HCT116 (cell line): ENCODE results near the gene DDAH1. TPM values are rescaled to one million over a fixed set of nuclear protein-coding genes. Genes with fewer than 3 reads are reported as not detected.

Source experiments
- ATAC-seq: fragments of 200-7000 bp; cut with Tn5 transposase; 2 replicates; pipeline ENCODE4 v1.9.1; 2020; ENCODE audit warnings: mild to moderate bottlenecking, moderate library complexity
- BruUV-seq: library from RNA; stranded (reverse); fragments of 400-500 nt; replicated peaks from 2 replicates; lab custom pipeline; 2021; lab: Mats Ljungman, UMichigan
- CTCF ChIA-PET: fragments of 300-600 bp; sonication (Branson Sonifier 250); formaldehyde crosslinking; loops from one replicate; lab custom pipeline; 2021; ENCODE audit warnings: antibody characterized with exemption; lab: Charles Lee
- POLR2A ChIA-PET: fragments of 300-600, 350-600 bp; sonication (Branson Sonifier 250); formaldehyde crosslinking; loops from one replicate; lab custom pipeline; 2021; ENCODE audit warnings: antibody characterized with exemption; lab: Charles Lee
- RAD21 ChIA-PET, 2 experiments: fragments of 300-600 bp; sonication (Branson Sonifier 250); formaldehyde crosslinking; loops; one replicate each; lab custom pipeline; 2023; ENCODE audit warnings: low total read pairs in 2 of 2; ENCODE audit not compliant: uncharacterized antibody in 2 of 2, unreplicated experiment in 2 of 2, low non-redundant PET in 1 of 2; lab: Charles Lee
- DNase-seq: peaks from one replicate; pipeline ENCODE4 v3.0.0-alpha.2; 2010; ENCODE audit warnings: low read depth, low spot score
- H2AFZ ChIP-seq: fragments of 200-600 bp; shearing (Covaris generic), sonication (generic); 2 replicates; pipeline ENCODE4 v1.6.1; 2017; ENCODE audit warnings: low read depth, mixed run types, mixed read lengths, antibody characterized with exemption, low read length; ENCODE audit not compliant: poor library complexity, severe bottlenecking
- H3K27ac ChIP-seq: 2 replicates; pipeline ENCODE4 v1.5.1; 2012; ENCODE audit warnings: low read depth, low read length
- H3K27me3 ChIP-seq: fragments of 200-600 bp; sonication (generic); 2 replicates; pipeline ENCODE4 v1.6.1; 2016; ENCODE audit warnings: mixed run types, low read length, mixed read lengths; ENCODE audit not compliant: insufficient read depth
- H3K36me3 ChIP-seq, 2 experiments: fragments of 200-500 bp in 1 of 2; fragments of 200-600 bp in 1 of 2; sonication (Bioruptor generic) in 1 of 2; sonication (generic) in 1 of 2; 2 replicates each; pipeline versions ENCODE4 v1.5.1 to v1.6.1; 2014 to 2016; ENCODE audit warnings: low read length in 2 of 2, inconsistent platforms in 1 of 2, mixed read lengths in 1 of 2, mixed run types in 1 of 2; ENCODE audit not compliant: insufficient read depth in 2 of 2, control insufficient read depth in 1 of 2
- H3K4me1 ChIP-seq, 2 experiments: fragments of 200-600 bp in 1 of 2; sonication (generic) in 1 of 2; 2 replicates each; pipeline versions ENCODE4 v1.5.1 to v1.6.1; 2012 to 2017; ENCODE audit warnings: low read length in 2 of 2, inconsistent platforms in 1 of 2, mild to moderate bottlenecking in 1 of 2, mixed read lengths in 1 of 2, mixed run types in 1 of 2, moderate library complexity in 1 of 2; ENCODE audit not compliant: insufficient read depth in 2 of 2, control insufficient read depth in 1 of 2
- H3K4me2 ChIP-seq: fragments of 200-600 bp; sonication (generic); 2 replicates; pipeline ENCODE4 v1.6.1; 2017; ENCODE audit warnings: mixed run types, low read length, mixed read lengths
- H3K4me3 ChIP-seq, 2 experiments: fragments of 200-600 bp in 1 of 2; sonication (generic) in 1 of 2; replicated peaks in 1 of 2; 2 replicates each; pipeline ENCODE4 v1.5.1; 2011 to 2016; ENCODE audit warnings: low read length in 2 of 2, control low read depth in 1 of 2, low read depth in 1 of 2, mild to moderate bottlenecking in 1 of 2, mixed read lengths in 1 of 2, mixed run types in 1 of 2
- H3K79me2 ChIP-seq: fragments of 200-600 bp; sonication (generic); 2 replicates; pipeline ENCODE4 v1.6.1; 2017; ENCODE audit warnings: mild to moderate bottlenecking, mixed run types, low read length, moderate library complexity, mixed read lengths; ENCODE audit not compliant: insufficient read depth
- H3K9ac ChIP-seq: fragments of 200-600 bp; sonication (generic); 2 replicates; pipeline ENCODE4 v1.6.1; 2016; ENCODE audit warnings: low read length, mixed read lengths
- H3K9me2 ChIP-seq: fragments of 200-600 bp; sonication (generic), shearing (Covaris generic); 2 replicates; pipeline ENCODE4 v1.6.1; 2017; ENCODE audit warnings: mixed run types, mild to moderate bottlenecking, moderate library complexity; ENCODE audit not compliant: insufficient read depth
- H3K9me3 ChIP-seq, 2 experiments: fragments of 200-500 bp in 1 of 2; fragments of 200-600 bp in 1 of 2; sonication (Bioruptor generic) in 1 of 2; sonication (generic) in 1 of 2; 2 replicates each; pipeline ENCODE4 v1.6.1; 2014 to 2017; ENCODE audit warnings: low read length in 2 of 2, mixed read lengths in 2 of 2, inconsistent platforms in 1 of 2, low read depth in 1 of 2, mild to moderate bottlenecking in 1 of 2, mixed run types in 1 of 2, moderate library complexity in 1 of 2; ENCODE audit not compliant: control insufficient read depth in 1 of 2, insufficient read depth in 1 of 2
- H4K20me1 ChIP-seq: fragments of 200-600 bp; sonication (generic), shearing (Covaris generic); 2 replicates; pipeline ENCODE4 v1.6.1; 2017; ENCODE audit warnings: mixed run types, mild to moderate bottlenecking, moderate library complexity; ENCODE audit not compliant: insufficient read depth
- CBX3 ChIP-seq: IDR thresholded peaks from 2 replicates; pipeline ENCODE4 v1.6.1; 2012; ENCODE audit warnings: low read depth
- CEBPB ChIP-seq: IDR thresholded peaks from 2 replicates; pipeline ENCODE4 v1.6.1; 2012; ENCODE audit warnings: low read depth
- ELF1 ChIP-seq: IDR thresholded peaks from 2 replicates; pipeline ENCODE4 v1.6.1; 2012; ENCODE audit warnings: low read depth, borderline replicate concordance
- EZH2 ChIP-seq: fragments of 200-600 bp; sonication (generic); IDR thresholded peaks from 2 replicates; pipeline ENCODE4 v1.6.1; 2017; ENCODE audit warnings: antibody characterized with exemption, mixed run types
- EZH2phosphoT487 ChIP-seq: fragments of 200-600 bp; IDR thresholded peaks from 2 replicates; pipeline ENCODE4 v1.6.1; 2018; ENCODE audit warnings: antibody characterized with exemption, borderline replicate concordance
- JUND ChIP-seq: IDR thresholded peaks from 2 replicates; pipeline ENCODE4 v1.6.1; 2012
- POLR2A ChIP-seq: IDR thresholded peaks from 2 replicates; pipeline ENCODE4 v1.7.0; 2011; ENCODE audit warnings: borderline replicate concordance; ENCODE audit not compliant: insufficient read depth, insufficient read length; ENCODE audit errors: extremely low read depth
- POLR2AphosphoS5 ChIP-seq: IDR thresholded peaks from 2 replicates; pipeline ENCODE4 v1.6.1; 2011; ENCODE audit warnings: mild to moderate bottlenecking, low read depth, low read length, moderate library complexity
- RAD21 ChIP-seq: IDR thresholded peaks from 2 replicates; pipeline ENCODE4 v1.6.1; 2012; ENCODE audit warnings: low read depth, mild to moderate bottlenecking
- SIN3A ChIP-seq: IDR thresholded peaks from 2 replicates; pipeline ENCODE4 v1.6.1; 2012; ENCODE audit warnings: low read depth
- SP1 ChIP-seq: IDR thresholded peaks from 2 replicates; pipeline ENCODE4 v1.6.1; 2012; ENCODE audit warnings: low read depth
- TCF7L2 ChIP-seq: IDR thresholded peaks from 2 replicates; pipeline ENCODE4 v1.7.0; 2011; ENCODE audit warnings: borderline replicate concordance, inconsistent platforms; ENCODE audit not compliant: insufficient read depth, insufficient read length; ENCODE audit errors: extremely low read depth
- YY1 ChIP-seq: IDR thresholded peaks from 2 replicates; pipeline ENCODE4 v1.6.1; 2011; ENCODE audit warnings: low read length, low read depth, moderate library complexity, mild to moderate bottlenecking; ENCODE audit not compliant: insufficient replicate concordance; ENCODE audit errors: extremely low read depth
- ZFX ChIP-seq: fragments of 450-650 bp; IDR thresholded peaks from 2 replicates; pipeline ENCODE4 v1.6.1; 2017
- ZNF274 ChIP-seq: fragments of 200-500 bp; sonication (Bioruptor generic); IDR thresholded peaks from 2 replicates; pipeline ENCODE4 v1.6.1; 2014; ENCODE audit warnings: mild to moderate bottlenecking, low read depth, low read length, inconsistent platforms
- intact Hi-C: fragments of 100-400 bp; cut with micrococcal nuclease; formaldehyde crosslinking; loops from 2 replicates; pipeline ENCODE4 v1.10.0; 2022
- total RNA-seq: library from RNA; stranded (reverse); gene quantifications from one replicate; pipeline ENCODE4 v1.2.1, GENCODE V29; 2021; ENCODE audit not compliant: unreplicated experiment
- TF ChIP-seq, protein P1 (sequence below), 3 experiments: fragments of 200-600 bp in 1 of 3; sonication (generic) in 1 of 3; IDR thresholded peaks in 2 of 3; conservative IDR thresholded peaks in 1 of 3; 2 replicates each; pipeline ENCODE4 v1.5.1; 2012 to 2017; ENCODE audit warnings: low read depth in 2 of 3, low read length in 2 of 3, antibody characterized with exemption in 1 of 3, borderline replicate concordance in 1 of 3, control low read depth in 1 of 3, mild to moderate bottlenecking in 1 of 3, mixed read lengths in 1 of 3, mixed run types in 1 of 3, moderate library complexity in 1 of 3; ENCODE audit not compliant: insufficient read depth in 1 of 3
- TF ChIP-seq, protein P2 (sequence below): IDR thresholded peaks from 2 replicates; pipeline ENCODE4 v1.6.1; 2012; ENCODE audit warnings: low read depth
- TF ChIP-seq, protein P3 (sequence below): IDR thresholded peaks from 2 replicates; pipeline ENCODE4 v1.6.1; 2011; ENCODE audit warnings: mild to moderate bottlenecking, low read length, moderate library complexity; ENCODE audit not compliant: insufficient replicate concordance; ENCODE audit errors: extremely low read depth
- TF ChIP-seq, protein P4 (sequence below): IDR thresholded peaks from 2 replicates; pipeline ENCODE4 v1.6.1; 2012

Gene DDAH1
- total RNA-seq, 1 experiment from 2014 or later: 16.6 TPM

DNA sequence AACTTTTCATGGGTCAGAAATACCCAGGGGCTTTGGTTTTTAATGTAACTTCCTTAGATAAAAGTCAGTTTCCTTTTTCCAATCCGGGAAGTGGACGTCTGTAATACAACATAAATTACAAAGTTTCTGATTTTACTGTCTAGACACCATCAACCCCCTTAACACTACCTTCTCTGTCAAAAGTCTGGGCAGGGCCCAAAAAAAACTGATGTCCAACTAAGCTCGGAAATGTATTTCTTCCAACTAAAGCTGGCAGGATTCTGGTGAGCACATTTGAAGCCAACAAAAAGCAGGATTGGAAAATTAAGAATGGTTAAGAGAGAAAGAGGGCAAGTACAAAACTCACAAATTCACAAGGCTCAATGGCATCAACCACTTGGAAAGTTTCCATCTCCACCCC, 24.3 kb downstream of the DDAH1 start (continued):
- TF ChIP-seq EZH2phosphoT487 (no peak), CEBPB (no peak), RAD21 (no peak), POLR2AphosphoS5 (no peak), EZH2 (no peak), CBX3 (no peak), SP1 (no peak), SIN3A (no peak)
- TF ChIP-seq, all 23 proteins: peak for 0

DNA sequence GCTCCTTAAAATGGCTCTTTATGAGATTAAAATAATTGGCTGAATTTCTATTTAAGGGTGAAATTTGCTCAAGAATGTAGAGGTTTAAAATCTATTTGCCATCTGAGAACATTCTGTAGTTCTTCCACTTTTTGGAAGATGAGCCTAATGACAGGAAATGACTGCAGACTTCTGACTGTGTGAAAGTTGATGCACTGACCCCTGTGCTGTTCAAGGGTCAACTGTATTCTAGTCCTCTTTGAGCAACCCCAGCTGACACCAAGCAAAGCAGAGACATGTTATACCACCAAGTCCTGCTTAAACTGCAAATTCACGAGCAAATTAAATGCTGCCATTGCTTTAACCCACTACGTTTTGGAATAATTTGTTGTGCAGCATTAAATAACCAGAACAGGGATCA, 26.6 kb downstream of the DDAH1 start:
- H2AFZ ChIP-seq: no peak overlapping the region
- CTCF ChIA-PET: no interaction called here

More for the DNA sequence above, 26.6 kb downstream of the DDAH1 start:
- 0 out of 4 replicates have a peak, but pooled peaks cover 0 to 3% of the 10 kb centered on the region in 2 experiments for H3K4me1 ChIP-seq
- no peaks in the 10 kb centered on the region for H3K36me3 ChIP-seq
- DNase-seq (no peak), ATAC-seq (no peak)
- H3K9ac ChIP-seq: no peak overlapping the region
- no peaks in the 10 kb centered on the region for H3K9me3 ChIP-seq
- H3K9me2 ChIP-seq: no peaks in the 10 kb centered on the region
- no peak overlapping the region for H3K4me2 ChIP-seq
- POLR2A ChIA-PET: no interaction called here
- BruUV-seq: no TSS peak
- RAD21 ChIA-PET: no interaction called here
- H3K27ac ChIP-seq: no peak overlapping the region
- intact Hi-C loops: no loop called here
- H3K79me2 ChIP-seq: no peaks in the 10 kb centered on the region; the same call in 1 of the 2 replicates
- no peak for TF ChIP-seq EZH2
- TF ChIP-seq, protein P1, sequence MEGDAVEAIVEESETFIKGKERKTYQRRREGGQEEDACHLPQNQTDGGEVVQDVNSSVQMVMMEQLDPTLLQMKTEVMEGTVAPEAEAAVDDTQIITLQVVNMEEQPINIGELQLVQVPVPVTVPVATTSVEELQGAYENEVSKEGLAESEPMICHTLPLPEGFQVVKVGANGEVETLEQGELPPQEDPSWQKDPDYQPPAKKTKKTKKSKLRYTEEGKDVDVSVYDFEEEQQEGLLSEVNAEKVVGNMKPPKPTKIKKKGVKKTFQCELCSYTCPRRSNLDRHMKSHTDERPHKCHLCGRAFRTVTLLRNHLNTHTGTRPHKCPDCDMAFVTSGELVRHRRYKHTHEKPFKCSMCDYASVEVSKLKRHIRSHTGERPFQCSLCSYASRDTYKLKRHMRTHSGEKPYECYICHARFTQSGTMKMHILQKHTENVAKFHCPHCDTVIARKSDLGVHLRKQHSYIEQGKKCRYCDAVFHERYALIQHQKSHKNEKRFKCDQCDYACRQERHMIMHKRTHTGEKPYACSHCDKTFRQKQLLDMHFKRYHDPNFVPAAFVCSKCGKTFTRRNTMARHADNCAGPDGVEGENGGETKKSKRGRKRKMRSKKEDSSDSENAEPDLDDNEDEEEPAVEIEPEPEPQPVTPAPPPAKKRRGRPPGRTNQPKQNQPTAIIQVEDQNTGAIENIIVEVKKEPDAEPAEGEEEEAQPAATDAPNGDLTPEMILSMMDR (IDR thresholded peaks at IDR 0.05 in 2 of 3, conservative IDR thresholded peaks at IDR 0.05 in 1 of 3; ENCODE audit: borderline replicate concordance in 1 of 3, insufficient read depth in 1 of 3, low read depth in 2 of 3, low read length in 2 of 3): no peak
- no peak for TF ChIP-seq ZFX
- no peak for TF ChIP-seq RAD21
- TF ChIP-seq POLR2AphosphoS5: no peak
- no peak for TF ChIP-seq ELF1
- TF ChIP-seq, protein P2, sequence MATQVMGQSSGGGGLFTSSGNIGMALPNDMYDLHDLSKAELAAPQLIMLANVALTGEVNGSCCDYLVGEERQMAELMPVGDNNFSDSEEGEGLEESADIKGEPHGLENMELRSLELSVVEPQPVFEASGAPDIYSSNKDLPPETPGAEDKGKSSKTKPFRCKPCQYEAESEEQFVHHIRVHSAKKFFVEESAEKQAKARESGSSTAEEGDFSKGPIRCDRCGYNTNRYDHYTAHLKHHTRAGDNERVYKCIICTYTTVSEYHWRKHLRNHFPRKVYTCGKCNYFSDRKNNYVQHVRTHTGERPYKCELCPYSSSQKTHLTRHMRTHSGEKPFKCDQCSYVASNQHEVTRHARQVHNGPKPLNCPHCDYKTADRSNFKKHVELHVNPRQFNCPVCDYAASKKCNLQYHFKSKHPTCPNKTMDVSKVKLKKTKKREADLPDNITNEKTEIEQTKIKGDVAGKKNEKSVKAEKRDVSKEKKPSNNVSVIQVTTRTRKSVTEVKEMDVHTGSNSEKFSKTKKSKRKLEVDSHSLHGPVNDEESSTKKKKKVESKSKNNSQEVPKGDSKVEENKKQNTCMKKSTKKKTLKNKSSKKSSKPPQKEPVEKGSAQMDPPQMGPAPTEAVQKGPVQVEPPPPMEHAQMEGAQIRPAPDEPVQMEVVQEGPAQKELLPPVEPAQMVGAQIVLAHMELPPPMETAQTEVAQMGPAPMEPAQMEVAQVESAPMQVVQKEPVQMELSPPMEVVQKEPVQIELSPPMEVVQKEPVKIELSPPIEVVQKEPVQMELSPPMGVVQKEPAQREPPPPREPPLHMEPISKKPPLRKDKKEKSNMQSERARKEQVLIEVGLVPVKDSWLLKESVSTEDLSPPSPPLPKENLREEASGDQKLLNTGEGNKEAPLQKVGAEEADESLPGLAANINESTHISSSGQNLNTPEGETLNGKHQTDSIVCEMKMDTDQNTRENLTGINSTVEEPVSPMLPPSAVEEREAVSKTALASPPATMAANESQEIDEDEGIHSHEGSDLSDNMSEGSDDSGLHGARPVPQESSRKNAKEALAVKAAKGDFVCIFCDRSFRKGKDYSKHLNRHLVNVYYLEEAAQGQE: no peak
- TF ChIP-seq JUND: no peak
- TF ChIP-seq, protein P3, sequence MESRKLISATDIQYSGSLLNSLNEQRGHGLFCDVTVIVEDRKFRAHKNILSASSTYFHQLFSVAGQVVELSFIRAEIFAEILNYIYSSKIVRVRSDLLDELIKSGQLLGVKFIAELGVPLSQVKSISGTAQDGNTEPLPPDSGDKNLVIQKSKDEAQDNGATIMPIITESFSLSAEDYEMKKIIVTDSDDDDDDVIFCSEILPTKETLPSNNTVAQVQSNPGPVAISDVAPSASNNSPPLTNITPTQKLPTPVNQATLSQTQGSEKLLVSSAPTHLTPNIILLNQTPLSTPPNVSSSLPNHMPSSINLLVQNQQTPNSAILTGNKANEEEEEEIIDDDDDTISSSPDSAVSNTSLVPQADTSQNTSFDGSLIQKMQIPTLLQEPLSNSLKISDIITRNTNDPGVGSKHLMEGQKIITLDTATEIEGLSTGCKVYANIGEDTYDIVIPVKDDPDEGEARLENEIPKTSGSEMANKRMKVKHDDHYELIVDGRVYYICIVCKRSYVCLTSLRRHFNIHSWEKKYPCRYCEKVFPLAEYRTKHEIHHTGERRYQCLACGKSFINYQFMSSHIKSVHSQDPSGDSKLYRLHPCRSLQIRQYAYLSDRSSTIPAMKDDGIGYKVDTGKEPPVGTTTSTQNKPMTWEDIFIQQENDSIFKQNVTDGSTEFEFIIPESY: no peak
- no peak for TF ChIP-seq TCF7L2
- TF ChIP-seq, protein P4, sequence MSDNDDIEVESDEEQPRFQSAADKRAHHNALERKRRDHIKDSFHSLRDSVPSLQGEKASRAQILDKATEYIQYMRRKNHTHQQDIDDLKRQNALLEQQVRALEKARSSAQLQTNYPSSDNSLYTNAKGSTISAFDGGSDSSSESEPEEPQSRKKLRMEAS: no peak
- no peak for TF ChIP-seq YY1
- TF ChIP-seq POLR2A: no peak
- TF ChIP-seq ZNF274: no peak
- no peaks in the 10 kb centered on the region for H3K27me3 ChIP-seq
- no peak overlapping the region for H3K4me3 ChIP-seq
- no peaks in the 10 kb centered on the region for H4K20me1 ChIP-seq
